Neural progenitor cell (in vitro differentiated cells): ENCODE data around the gene SCRN1. TPM values are rescaled to one million over a fixed set of nuclear protein-coding genes. Genes with fewer than 3 reads are reported as not detected.

Source experiments
- DNase-seq: peaks from one replicate; pipeline ENCODE4 v3.0.0-alpha.2; 2016; ENCODE audit warnings: low spot score
- H2AFZ ChIP-seq: fragments of 200-600 bp; sonication (generic); replicated peaks from 2 replicates; pipeline ENCODE4 v1.6.1; 2016; ENCODE audit warnings: antibody characterized with exemption
- H3F3A ChIP-seq: fragments of 200-600 bp; sonication (generic); 2 replicates; pipeline ENCODE4 v1.6.1; 2016; ENCODE audit warnings: antibody characterized with exemption, low read depth
- H3K27ac ChIP-seq: fragments of 200-600 bp; sonication (generic); 2 replicates; pipeline ENCODE4 v1.5.1; 2016; ENCODE audit warnings: mild to moderate bottlenecking
- H3K27me3 ChIP-seq: fragments of 200-600 bp; sonication (generic); 2 replicates; pipeline ENCODE4 v1.6.1; 2016; ENCODE audit warnings: mild to moderate bottlenecking, moderate library complexity
- H3K36me3 ChIP-seq: fragments of 200-600 bp; sonication (generic); 2 replicates; pipeline ENCODE4 v1.5.1; 2016
- H3K4me1 ChIP-seq: fragments of 200-600 bp; sonication (generic); 2 replicates; pipeline ENCODE4 v1.6.1; 2016; ENCODE audit warnings: mixed run types
- H3K4me2 ChIP-seq: fragments of 200-600 bp; sonication (generic); 2 replicates; pipeline ENCODE4 v1.6.1; 2016
- H3K4me3 ChIP-seq: fragments of 200-600 bp; sonication (generic); 2 replicates; pipeline ENCODE4 v1.5.1; 2016
- H3K79me2 ChIP-seq: fragments of 200-600 bp; sonication (generic); 2 replicates; pipeline ENCODE4 v1.6.1; 2016; ENCODE audit warnings: low read depth
- H3K9ac ChIP-seq: fragments of 200-600 bp; sonication (generic); 2 replicates; pipeline ENCODE4 v1.6.1; 2016
- H3K9me3 ChIP-seq: fragments of 200-600 bp; sonication (generic); 2 replicates; pipeline ENCODE4 v1.5.1; 2016; ENCODE audit warnings: low read depth
- H4K20me1 ChIP-seq: fragments of 200-600 bp; sonication (generic); 2 replicates; pipeline ENCODE4 v1.6.1; 2016; ENCODE audit warnings: low read depth
- H3K27ac Mint-ChIP-seq: 3 replicates; pipeline ENCODE4 v1.8.0; 2021; ENCODE audit warnings: mixed read lengths
- H3K27me3 Mint-ChIP-seq: 2 replicates; pipeline ENCODE4 v1.8.0; 2022; ENCODE audit warnings: low read depth, mild to moderate bottlenecking, inconsistent platforms, moderate library complexity, mixed read lengths; ENCODE audit not compliant: insufficient read depth
- H3K36me3 Mint-ChIP-seq: 3 replicates; pipeline ENCODE4 v1.8.0; 2021; ENCODE audit warnings: mixed read lengths
- H3K4me1 Mint-ChIP-seq: 3 replicates; pipeline ENCODE4 v1.8.0; 2021; ENCODE audit warnings: mixed read lengths
- H3K4me3 Mint-ChIP-seq: 3 replicates; pipeline ENCODE4 v1.8.0; 2021; ENCODE audit warnings: mild to moderate bottlenecking, moderate library complexity, mixed read lengths
- H3K9me3 Mint-ChIP-seq: 3 replicates; pipeline ENCODE4 v1.8.0; 2020; ENCODE audit warnings: mixed read lengths
- EZH2 ChIP-seq: fragments of 200-600 bp; sonication (generic); IDR thresholded peaks from 2 replicates; pipeline ENCODE4 v1.6.1; 2017; ENCODE audit warnings: antibody characterized with exemption, mild to moderate bottlenecking, moderate library complexity
- EZH2phosphoT487 ChIP-seq: fragments of 200-600 bp; sonication (generic); IDR thresholded peaks from 2 replicates; pipeline ENCODE4 v1.6.1; 2017; ENCODE audit warnings: antibody characterized with exemption
- total RNA-seq: library from RNA; depleted of rRNA; stranded (reverse); fragments of >200 nt; gene quantifications from 2 replicates; pipeline ENCODE4 v1.2.3, GENCODE V29; 2015; ENCODE audit warnings: low replicate concordance
- TF ChIP-seq, protein P1 (sequence below): fragments of 200-600 bp; sonication (generic); IDR thresholded peaks from 2 replicates; pipeline ENCODE4 v1.5.1; 2017; ENCODE audit warnings: antibody characterized with exemption, mild to moderate bottlenecking

SCRN1 gene
- total RNA-seq, 1 donor from 2014 or later, result 106 TPM

DNA sequence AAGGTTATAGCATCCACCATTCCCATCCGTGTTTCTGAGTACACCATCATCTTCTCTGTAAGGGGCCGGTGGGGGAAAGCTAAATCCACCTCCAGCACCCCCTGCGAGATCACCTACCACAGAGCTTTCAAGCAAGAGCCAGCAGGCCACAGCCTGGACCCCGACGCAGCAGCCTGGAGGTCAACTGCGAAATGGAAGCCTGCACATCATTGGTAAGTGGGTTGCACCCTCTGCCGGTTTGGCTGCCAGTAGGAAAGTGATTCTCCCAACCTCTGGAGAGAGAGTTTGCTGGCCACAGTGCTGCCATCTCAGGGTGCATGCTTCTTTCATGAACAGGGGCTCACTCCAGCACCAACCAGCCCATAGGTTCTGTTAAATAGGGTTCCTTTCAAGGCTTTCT lies 101.6 kb downstream of the SCRN1 start:
- Histone ChIP-seq H3K4me1 (no peaks in the 10 kb centered on the region), H2AFZ (no peak overlapping the region), H3K27me3 (peaks cover 5% of the 10 kb centered on the region), H3K27ac (no peak overlapping the region), H3K36me3 (no peaks in the 10 kb centered on the region), H3K4me3 (no peak overlapping the region), H3F3A (peaks cover 16% of the 10 kb centered on the region), H4K20me1 (no peaks in the 10 kb centered on the region), H3K9me3 (no peaks in the 10 kb centered on the region), H3K79me2 (no peaks in the 10 kb centered on the region), H3K9ac (no peak overlapping the region), H3K4me2 (no peak overlapping the region)
- H3K9me3 Mint-ChIP-seq, result no peaks in the 10 kb centered on the region
- TF ChIP-seq EZH2 (no peak), EZH2phosphoT487 (no peak)
- TF ChIP-seq, protein P1, sequence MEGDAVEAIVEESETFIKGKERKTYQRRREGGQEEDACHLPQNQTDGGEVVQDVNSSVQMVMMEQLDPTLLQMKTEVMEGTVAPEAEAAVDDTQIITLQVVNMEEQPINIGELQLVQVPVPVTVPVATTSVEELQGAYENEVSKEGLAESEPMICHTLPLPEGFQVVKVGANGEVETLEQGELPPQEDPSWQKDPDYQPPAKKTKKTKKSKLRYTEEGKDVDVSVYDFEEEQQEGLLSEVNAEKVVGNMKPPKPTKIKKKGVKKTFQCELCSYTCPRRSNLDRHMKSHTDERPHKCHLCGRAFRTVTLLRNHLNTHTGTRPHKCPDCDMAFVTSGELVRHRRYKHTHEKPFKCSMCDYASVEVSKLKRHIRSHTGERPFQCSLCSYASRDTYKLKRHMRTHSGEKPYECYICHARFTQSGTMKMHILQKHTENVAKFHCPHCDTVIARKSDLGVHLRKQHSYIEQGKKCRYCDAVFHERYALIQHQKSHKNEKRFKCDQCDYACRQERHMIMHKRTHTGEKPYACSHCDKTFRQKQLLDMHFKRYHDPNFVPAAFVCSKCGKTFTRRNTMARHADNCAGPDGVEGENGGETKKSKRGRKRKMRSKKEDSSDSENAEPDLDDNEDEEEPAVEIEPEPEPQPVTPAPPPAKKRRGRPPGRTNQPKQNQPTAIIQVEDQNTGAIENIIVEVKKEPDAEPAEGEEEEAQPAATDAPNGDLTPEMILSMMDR, result no peak
- no peak for DNase-seq
- H3K4me3 Mint-ChIP-seq, result no peak overlapping the region
- no peak overlapping the region for H3K27ac Mint-ChIP-seq
- no peaks in the 10 kb centered on the region for H3K36me3 Mint-ChIP-seq
- peaks cover 19% of the 10 kb centered on the region for H3K27me3 Mint-ChIP-seq
- peaks cover 7% of the 10 kb centered on the region for H3K4me1 Mint-ChIP-seq

DNA sequence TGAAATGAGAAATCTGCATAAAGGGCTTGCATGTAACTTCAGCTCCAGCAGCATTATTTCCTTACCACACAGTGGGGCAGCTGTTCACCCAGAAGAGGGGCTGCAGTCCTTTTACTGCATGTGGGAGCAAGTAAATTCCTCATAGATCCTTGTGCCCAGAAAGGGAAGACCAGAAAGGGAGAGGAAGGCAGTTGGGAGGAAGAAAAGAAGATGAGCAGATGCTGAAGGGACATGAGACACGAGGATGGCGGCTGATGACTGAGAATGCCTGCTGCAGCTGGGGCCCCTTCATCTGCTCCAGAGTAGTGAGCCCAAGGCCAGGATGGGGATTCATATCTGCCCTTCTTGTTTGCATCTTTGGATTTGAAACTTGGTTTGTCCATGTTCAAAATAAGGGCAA lies 102.8 kb downstream of the SCRN1 start:
- H3K9me3 Mint-ChIP-seq, result no peaks in the 10 kb centered on the region
- no peak overlapping the region for H3K4me3 ChIP-seq
- no peaks in the 10 kb centered on the region for H3K79me2 ChIP-seq
- DNase-seq, result no peak
- no peak overlapping the region for H3K4me3 Mint-ChIP-seq
- peaks cover 5% of the 10 kb centered on the region for H3K4me1 ChIP-seq
- peaks cover 19% of the 10 kb centered on the region for H3K27me3 Mint-ChIP-seq
- no peak overlapping the region for H3K4me2 ChIP-seq
- H3K36me3 Mint-ChIP-seq, result no peaks in the 10 kb centered on the region
- no peaks in the 10 kb centered on the region for H4K20me1 ChIP-seq
- peaks cover 24% of the 10 kb centered on the region for H3F3A ChIP-seq
- TF ChIP-seq, protein P1, result no peak
- TF ChIP-seq EZH2 (no peak), EZH2phosphoT487 (no peak)
- no peak overlapping the region for H2AFZ ChIP-seq
- H3K4me1 Mint-ChIP-seq, result peaks cover 12% of the 10 kb centered on the region
- H3K27ac ChIP-seq, result no peak overlapping the region
- no peaks in the 10 kb centered on the region for H3K36me3 ChIP-seq
- H3K27ac Mint-ChIP-seq, result no peak overlapping the region
- no peak overlapping the region for H3K9ac ChIP-seq
- H3K9me3 ChIP-seq, result no peaks in the 10 kb centered on the region
- H3K27me3 ChIP-seq, result peaks cover 14% of the 10 kb centered on the region

DNA sequence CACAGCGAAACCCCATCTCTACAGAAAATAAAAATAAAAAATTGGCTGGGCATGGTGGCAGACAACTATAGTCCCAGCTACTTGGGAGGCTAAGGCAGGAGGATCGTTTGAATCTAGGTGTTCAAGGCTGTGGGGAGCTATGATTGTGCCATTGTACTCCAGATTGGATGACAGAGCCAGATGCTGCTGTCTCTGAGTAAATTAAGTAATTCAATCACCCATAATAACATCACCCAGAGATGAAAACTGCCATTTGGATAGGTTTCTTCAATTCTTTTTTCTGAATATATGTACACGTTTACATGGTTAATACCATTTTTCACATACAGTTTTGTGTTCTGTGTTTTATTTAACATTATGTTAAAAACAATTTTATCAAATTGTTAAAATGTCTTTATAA lies 104.0 kb downstream of the SCRN1 start:
- H3K36me3 Mint-ChIP-seq, result no peaks in the 10 kb centered on the region
- Histone ChIP-seq H4K20me1 (no peaks in the 10 kb centered on the region), H3K4me1 (peaks cover 11% of the 10 kb centered on the region), H2AFZ (no peak overlapping the region), H3K4me2 (no peak overlapping the region), H3K4me3 (no peak overlapping the region), H3K27me3 (peaks cover 14% of the 10 kb centered on the region), H3K79me2 (no peaks in the 10 kb centered on the region), H3K9ac (no peak overlapping the region), H3K9me3 (no peaks in the 10 kb centered on the region), H3K36me3 (no peaks in the 10 kb centered on the region), H3K27ac (no peak overlapping the region), H3F3A (peaks cover 28% of the 10 kb centered on the region)
- H3K9me3 Mint-ChIP-seq, result no peaks in the 10 kb centered on the region
- H3K4me1 Mint-ChIP-seq, result peaks cover 15% of the 10 kb centered on the region
- peaks cover 17% of the 10 kb centered on the region for H3K27me3 Mint-ChIP-seq
- no peak overlapping the region for H3K27ac Mint-ChIP-seq
- no peak overlapping the region for H3K4me3 Mint-ChIP-seq
- TF ChIP-seq EZH2phosphoT487 (no peak), EZH2 (no peak)
- TF ChIP-seq, protein P1, result no peak
- no peak for DNase-seq
